KG1 (cell line): ENCODE data around the gene TTC34.
"Not testable (repeated sequence)": the region's sequence is repeated elsewhere in the genome, so short reads cannot be mapped to it uniquely, and the experiment has no call there.

ENCODE experiments used
- DNase-seq: peaks from one replicate; lab custom pipeline; 2025; lab: John Stamatoyannopoulos, UW

TTC34 gene

DNA sequence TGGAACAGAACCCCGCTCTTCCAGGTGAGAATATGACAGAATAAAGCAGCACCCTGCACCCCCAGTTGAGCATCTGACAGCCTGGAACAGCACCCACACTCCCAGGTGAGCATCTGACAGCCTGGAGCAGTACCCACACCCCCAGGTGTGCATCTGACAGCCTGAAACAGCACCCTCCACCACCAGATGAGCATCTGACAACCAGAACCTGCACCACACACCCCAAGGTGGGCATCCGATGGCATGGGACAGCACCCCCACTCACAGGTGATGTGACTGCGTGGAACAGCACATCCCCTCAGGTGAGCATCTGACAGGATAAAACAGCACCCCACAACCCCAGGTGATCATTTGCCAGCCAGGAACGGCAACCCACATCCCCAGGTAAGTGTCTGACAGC, 26.2 kb downstream of the TTC34 start:
- not testable (repeated sequence) for DNase-seq

DNA sequence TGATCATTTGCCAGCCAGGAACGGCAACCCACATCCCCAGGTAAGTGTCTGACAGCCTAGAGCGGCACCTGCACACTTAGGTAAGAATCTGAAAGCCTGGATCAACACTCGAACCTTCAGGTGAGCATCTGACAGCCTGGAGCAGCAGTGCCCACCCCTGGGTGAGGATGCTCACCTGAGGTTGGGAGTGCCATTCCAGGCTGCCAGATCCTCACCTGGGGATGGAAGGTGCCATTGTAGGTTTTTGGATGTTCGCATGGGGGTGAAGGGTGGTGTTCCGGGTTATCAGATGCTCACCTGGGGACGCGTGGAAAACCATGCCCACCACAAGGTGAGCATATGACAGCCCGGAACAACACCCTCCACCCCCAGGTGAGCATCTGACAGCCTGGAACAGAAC, 33.4 kb downstream of the TTC34 start:
- not testable (repeated sequence) for DNase-seq

DNA sequence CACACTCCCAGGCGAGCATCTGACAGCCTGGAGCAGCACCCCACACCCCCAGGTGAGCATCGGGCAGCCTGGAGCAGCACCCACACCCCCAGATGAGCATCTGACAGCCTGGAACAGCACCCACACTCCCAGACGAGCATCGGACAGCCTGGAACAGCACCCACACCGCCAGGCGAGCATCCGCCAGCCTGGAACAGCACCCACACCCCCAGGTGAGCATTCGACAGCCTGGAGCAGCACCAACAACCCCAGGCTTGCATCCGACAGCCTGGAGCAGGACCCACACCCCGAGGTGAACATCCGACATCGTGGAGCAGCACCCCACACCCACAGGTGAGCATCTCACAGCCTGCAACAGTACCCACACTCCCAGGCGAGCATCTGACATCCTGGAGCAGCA, 42.1 kb downstream of the TTC34 start:
- DNase-seq, result not testable (repeated sequence)

DNA sequence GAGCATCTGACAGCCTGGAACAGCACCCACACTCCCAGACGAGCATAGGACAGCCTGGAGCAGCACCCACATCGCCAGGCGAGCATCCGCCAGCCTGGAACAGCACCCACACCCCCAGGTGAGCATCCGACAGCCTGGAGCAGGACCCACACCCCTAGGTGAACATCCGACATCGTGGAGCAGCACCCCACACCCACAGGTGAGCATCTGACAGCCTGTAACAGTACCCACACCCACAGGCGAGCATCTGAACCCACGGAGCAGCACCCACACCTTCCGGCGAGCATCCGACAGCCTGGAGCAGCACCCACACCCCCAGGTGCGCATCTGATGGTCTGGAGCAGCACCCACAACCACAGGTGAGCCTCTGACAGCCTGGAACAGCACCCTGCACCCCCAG, 44.0 kb downstream of the TTC34 start:
- DNase-seq, result not testable (repeated sequence)

DNA sequence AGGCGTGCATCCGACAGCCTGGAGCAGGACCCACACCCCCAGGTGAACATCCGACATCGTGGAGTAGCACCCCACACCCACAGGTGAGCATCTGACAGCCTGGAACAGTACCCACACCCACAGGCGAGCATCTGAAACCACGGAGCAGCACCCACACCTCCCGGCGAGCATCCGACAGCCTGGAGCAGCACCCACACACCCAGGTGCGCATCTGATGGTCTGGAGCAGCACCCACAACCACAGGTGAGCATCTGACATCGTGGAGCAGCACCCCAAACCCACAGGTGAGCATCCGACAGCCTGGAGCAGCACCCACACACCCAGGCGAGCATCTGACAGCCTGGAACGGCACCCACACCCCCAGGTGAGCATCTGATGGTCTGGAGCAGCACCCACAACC, 46.1 kb downstream of the TTC34 start:
- DNase-seq, result not testable (repeated sequence)

DNA sequence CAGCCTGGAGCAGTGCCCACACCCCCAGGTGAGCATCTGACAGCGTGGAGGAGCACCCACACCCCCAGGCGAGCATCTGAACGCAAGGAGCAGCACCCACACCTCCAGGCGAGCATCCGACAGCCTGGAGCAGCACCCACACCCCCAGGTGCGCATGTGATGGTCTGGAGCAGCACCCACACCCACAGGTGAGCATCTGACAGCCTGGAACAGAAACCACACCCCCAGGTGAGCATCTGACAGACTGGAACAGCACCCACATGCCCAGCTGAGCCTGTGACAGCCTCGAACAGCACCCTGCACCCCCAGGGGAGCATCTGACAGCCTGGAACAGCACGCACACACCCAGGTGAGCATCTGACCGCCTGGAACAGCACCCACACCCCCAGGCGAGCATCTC, 46.9 kb downstream of the TTC34 start:
- DNase-seq, result not testable (repeated sequence)

DNA sequence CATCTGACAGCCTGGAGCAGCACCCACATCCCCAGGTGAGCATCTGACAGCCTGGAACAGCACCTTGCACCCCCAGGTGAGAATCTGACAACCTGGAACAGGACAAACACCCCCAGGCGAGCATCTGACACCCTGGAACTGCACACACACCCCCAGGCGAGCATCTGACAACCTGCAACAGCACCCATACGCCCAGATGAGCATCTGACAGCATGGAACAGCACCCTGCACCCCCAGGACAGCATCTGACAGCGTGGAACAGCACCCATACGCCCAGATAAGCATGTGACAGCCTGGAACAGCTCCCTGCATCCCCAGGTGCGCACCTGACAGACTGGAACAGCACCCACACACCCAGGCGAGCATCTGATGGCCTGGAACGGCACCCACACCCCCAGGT, 49.0 kb downstream of the TTC34 start:
- DNase-seq, result not testable (repeated sequence)

DNA sequence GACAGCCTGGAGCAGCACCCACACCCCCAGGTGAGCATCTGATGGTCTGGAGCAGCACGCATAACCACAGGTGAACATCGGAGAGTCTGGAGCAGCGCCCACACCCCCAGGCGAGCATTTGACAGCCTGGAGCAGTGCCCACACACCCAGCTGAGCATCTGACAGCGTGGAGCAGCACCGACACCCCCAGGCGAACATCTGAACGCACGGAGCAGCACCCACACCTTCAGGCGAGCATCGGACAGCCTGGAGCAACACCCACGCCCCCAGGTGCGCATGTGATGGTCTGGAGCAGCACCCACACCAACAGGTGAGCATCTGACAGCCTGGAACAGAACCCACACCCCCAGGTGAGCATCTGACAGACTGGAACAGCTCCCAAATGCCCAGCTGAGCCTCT, 49.6 kb downstream of the TTC34 start:
- DNase-seq, result not testable (repeated sequence)

DNA sequence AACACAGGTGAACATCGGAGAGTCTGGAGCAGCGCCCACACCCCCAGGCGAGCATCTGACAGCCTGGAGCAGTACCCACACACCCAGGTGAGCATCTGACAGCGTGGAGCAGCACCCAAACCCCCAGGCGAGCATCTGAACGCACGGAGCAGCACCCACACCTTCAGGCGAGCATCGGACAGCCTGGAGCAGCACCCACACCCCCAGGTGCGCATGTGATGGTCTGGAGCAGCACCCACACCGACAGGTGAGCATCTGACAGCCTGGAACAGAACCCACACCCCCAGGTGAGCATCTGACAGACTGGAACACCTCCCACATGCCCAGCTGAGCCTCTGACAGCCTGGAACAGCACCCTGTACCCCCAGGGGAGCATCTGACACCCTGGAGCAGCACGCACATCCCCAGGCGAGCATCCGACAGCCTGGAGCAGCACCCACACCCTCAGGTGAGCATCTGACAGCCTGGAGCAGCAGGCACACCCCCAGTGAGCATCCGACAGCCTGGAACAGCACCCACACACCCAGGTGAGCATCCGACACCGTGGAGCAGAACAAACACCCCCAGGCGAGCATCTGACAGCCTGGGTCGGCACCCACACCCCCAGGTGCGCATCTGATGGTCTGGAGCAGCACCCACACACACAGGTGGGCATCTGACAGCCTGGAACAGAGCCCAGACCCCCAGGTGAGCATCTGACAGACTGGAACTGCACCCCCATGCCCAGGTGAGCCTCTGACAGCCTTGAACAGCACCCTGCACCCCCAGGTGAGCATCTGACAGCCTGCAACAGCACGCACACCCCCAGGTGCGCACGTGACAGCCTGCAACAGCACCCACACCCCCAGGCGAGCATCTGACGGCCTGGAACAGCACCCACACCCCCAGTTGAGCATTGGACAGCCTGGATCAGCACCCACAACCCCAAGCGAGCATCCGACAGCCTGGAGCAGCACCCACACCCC, 50.4 kb downstream of the TTC34 start:
- not testable (repeated sequence) for DNase-seq

DNA sequence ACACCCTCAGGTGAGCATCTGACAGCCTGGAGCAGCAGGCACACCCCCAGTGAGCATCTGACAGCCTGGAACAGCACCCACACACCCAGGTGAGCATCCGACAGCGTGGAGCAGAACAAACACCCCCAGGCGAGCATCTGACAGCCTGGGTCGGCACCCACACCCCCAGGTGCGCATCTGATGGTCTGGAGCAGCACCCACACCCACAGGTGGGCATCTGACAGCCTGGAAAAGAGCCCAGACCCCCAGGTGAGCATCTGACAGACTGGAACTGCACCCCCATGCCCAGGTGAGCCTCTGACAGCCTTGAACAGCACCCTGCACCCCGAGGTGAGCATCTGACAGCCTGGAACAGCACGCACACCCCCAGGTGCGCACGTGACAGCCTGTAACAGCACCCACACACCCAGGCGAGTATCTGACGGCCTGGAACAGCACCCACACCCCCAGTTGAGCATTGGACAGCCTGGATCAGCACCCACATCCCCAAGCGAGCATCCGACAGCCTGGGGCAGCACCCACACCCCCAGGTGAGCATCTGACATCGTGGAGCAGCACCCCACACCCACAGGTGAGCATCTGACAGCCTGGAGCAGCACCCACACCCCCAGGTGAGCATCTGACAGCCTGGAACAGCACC, 51.3 kb downstream of the TTC34 start:
- not testable (repeated sequence) for DNase-seq

DNA sequence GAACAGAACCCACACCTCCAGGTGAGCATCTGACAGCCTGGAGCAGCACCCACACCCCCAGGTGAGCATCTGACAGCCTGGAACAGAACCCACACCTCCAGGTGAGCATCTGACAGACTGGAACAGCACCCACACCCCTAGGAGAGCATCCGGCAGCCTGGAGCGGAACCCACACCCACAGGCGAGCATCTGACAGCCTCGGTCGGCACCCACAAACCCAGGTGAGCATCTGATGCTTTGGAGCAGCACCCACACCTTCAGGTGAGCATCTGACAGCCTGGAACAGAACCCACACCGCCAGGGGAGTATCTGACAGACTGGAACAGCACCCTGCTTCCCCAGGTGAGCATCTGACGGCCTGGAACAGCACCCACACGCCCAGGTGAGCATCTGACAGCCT, 52.9 kb downstream of the TTC34 start:
- DNase-seq, result not testable (repeated sequence)

DNA sequence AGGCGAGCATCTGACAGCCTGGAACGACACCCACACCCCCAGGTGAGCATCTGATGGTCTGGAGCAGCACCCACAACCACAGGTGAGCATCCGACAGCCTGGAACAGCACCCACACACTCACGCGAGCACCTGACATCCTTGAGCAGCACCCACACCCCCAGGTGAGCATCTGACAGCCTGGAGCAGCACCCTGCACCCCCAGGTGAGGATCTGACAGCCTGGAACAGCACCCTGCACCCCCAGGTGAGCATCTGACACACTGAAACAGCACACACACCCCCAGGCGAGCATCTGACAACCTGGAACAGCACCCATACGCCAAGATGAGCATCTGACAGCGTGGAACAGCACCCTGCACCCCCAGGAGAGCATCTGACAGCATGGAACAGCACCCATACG, 106.7 kb downstream of the TTC34 start:
- not testable (repeated sequence) for DNase-seq

DNA sequence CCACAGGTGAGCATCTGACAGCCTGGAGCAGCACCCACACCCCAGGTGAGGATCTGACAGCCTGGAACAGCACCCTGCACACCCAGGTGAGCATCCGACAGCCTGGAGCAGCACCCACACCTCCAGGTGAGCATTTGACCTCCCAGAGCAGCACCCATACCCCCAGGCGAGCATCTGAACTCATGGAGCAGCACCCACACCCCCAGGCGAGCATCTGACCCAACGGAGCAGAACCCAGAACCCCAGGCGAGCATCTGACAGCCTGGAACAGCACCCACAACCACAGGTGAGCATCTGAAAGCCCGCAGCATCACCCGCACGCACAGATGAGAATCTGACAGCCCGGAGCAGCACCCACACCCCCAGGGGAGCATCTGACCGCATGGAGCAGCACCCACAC, 111.3 kb downstream of the TTC34 start:
- not testable (repeated sequence) for DNase-seq

DNA sequence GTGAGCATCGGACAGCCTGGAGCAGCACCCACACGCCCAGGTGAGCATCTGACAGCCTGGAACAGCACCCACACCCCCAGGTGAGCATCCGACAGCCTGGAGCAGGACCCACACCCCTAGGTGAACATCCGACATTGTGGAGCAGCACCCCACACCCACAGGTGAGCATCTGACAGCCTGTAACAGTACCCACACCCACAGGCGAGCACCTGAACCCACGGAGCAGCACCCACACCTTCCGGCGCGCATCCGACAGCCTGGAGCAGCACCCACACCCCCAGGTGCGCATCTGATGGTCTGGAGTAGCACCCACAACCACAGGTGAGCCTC, 113.2 kb downstream of the TTC34 start:
- not testable (repeated sequence) for DNase-seq

DNA sequence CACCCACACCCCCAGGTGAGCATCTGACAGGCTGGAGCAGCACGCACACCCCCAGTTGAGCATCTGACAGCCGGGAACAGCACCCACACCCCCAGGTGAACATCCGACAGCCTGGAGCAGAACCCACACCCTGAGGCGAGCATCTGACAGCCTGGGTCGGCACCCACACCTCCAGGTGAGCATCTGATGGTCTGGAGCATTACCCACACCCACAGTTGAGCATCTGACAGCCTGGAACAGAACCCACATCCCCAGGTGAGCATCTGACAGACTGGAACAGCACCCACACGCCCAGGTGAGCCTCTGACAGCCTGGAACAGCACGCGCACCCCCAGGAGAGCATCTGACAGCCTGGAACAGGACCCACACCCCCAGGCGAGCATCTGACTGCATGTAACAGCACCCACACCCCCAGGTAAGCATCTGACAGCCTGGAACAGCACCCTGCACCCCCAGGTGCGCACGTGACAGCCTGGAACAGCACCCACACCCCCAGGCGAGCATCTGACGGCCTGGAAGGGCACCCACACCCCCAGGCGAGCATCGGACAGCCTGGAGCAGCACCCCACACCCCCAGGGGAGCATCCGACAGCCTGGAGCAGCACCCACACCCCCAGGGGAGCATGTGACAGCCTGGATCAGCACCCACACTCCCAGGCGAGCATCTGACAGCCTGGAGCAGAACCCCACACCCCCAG, 113.7 kb downstream of the TTC34 start:
- not testable (repeated sequence) for DNase-seq

DNA sequence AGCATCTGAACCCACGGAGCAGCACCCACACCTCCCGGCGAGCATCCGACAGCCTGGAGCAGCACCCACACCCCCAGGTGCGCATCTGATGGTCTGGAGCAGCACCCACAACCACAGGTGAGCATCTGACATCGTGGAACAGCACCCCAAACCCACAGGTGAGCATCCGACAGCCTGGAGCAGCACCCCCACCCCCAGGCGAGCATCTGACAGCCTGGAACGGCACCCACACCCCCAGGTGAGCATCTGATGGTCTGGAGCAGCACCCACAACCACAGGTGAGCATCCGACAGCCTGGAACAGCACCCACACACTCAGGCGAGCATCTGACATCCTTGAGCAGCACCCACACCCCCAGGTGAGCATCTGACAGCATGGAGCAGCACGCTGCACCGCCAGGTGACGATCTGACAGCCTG, 114.3 kb downstream of the TTC34 start:
- not testable (repeated sequence) for DNase-seq

DNA sequence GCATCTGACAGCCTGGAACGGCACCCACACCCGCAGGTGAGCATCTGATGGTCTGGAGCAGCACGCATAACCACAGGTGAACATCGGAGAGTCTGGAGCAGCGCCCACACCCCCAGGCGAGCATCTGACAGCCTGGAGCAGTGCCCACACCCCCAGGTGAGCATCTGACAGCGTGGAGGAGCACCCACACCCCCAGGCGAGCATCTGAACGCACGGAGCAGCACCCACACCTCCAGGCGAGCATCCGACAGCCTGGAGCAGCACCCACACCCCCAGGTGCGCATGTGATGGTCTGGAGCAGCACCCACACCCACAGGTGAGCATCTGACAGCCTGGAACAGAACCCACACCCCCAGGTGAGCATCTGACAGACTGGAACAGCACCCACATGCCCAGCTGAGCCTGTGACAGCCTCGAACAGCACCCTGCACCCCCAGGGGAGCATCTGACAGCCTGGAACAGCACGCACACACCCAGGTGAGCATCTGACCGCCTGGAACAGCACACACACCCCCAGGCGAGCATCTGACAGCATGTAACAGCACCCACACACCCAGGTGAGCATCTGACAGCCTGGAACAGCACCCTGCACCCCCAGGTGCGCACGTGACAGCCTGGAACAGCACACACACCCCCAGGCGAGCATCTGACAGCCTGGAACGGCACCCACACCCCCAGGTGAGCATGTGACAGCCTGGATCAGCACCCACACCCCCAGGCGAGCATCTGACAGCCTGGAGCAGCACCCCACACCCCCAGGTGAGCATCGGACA, 115.2 kb downstream of the TTC34 start:
- not testable (repeated sequence) for DNase-seq

DNA sequence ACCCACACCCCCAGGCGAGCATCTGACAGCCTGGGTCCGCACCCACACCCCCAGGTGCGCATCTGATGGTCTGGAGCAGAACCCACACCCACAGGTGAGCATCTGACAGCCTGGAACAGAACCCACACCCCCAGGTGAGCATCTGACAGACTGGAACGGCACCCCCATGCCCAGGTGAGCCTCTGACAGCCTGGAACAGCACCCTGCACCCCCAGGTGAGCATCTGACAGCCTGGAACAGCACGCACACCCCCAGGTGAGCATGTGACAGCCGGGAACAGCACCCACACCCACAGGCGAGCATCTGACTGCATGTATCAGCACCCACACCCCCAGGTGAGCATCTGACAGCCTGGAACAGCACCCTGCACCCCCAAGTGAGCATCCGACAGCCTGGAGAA, 115.8 kb downstream of the TTC34 start:
- DNase-seq, result not testable (repeated sequence)

DNA sequence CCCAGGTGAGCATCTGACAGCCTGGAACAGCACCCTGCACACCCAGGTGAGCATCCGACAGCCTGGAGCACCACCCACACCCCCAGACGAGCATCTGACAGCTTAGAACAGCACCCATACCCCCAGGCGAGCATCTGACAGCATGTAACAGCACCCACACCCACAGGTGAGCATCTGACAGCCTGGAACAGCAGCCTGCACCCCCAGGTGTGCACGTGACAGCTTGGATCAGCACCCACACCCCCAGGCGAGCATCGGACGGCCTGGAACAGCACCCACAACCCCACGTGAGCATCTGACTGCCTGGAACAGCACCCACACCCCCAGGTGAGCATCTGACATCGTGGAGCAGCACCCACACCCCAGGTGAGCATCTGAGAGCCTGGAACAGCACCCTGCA, 116.6 kb downstream of the TTC34 start:
- not testable (repeated sequence) for DNase-seq

DNA sequence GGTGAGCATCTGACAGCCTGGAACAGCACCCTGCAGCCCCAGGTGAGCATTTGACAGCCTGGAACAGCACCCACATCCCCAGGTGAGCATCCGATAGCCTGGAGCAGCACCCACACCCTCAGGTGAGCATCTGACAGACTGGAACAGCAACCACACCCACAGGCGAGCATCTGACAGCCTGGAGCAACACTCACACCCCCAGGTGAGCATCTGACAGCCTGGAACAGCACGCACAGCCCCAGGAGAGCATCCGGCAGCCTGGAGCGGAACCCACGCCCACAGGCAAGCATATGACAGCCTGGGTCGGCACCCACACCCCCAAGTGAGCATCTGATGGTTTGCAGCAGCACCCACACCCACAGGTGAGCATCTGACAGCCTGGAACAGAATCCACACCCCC, 117.5 kb downstream of the TTC34 start:
- DNase-seq, result not testable (repeated sequence)

DNA sequence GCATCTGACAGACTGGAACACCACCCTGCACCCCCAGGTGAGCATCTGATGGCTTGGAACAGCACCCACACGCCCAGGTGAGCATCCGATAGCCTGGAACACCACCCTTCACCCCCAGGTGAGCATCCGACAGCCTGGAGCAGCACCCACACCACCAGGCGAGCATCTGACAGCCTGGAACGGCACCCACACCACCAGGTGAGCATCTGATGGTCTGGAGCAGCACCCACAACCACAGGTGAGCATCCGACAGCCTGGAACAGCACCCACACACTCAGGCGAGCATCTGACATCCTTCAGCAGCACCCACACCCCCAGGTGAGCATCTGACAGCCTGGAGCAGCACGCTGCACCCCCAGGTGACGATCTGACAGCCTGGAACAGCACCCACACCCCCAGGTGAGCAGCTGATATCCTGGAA, 118.2 kb downstream of the TTC34 start:
- not testable (repeated sequence) for DNase-seq

DNA sequence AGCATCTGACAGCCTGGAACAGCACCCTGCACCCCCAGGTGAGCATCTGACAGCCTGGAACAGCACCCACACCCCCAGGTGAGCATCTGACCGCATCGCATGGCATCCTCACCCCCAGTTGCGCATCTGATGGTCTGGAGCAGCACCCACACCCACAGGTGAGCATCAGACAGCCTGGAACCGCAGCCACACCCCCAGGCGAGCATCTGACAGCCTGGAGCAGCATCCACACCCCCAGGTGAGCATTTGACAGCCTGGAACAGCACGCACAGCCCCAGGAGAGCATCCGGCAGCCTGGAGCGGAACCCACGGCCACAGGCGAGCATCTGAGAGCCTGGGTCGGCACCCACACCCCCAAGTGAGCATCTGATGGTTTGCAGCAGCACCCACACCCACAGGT, 118.6 kb downstream of the TTC34 start:
- DNase-seq, result not testable (repeated sequence)
